ENCODE data around the gene IRGM. TPM values are rescaled to one million over a fixed set of nuclear protein-coding genes. Genes with fewer than 3 reads are reported as not detected.
A peak's percentile ranks its signal among the peaks of the same experiment; 100 is the strongest.
"Not testable (repeated sequence)": the region's sequence is repeated elsewhere in the genome, so short reads cannot be mapped to it uniquely, and the experiment has no call there.

IRGM gene, protein sequence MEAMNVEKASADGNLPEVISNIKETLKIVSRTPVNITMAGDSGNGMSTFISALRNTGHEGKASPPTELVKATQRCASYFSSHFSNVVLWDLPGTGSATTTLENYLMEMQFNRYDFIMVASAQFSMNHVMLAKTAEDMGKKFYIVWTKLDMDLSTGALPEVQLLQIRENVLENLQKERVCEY
- polyA plus RNA-seq (2011; rRNA removed), result 0.05 TPM in 1 of 2 replicates, not detected in the other
- not detected in 2 replicates for polyA plus RNA-seq (2012; cell fraction: cytosol; rRNA removed)
- not detected in 2 replicates for polyA plus RNA-seq (2012; cell fraction: nucleus; rRNA removed)
- polyA plus RNA-seq (2017; fragmentation: RNase III; extraction: RNeasy Plus Mini Kit Qiagen cat#74134 plus additional on column Dnase treatment), result not detected in 3 replicates
- polyA minus RNA-seq (2011; rRNA and poly(A)+ RNA removed), result 0.29 TPM in 1 of 2 replicates, not detected in the other

DNA sequence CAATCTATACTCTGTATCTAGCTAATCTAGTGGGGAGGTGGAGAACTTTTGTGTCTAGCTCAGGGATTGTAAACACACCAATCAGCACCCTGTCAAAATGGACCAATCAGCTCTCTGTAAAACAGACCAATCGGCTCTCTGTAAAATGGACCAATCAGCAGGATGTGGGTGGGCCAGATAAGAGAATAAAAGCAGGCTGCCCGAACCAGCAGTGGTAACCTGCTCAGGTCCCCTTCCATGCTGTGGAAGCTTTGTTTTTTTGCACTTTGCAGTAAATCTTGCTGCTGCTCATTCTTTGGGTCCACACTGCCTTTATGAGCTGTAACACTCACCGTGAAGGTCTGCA lies at the start of gene IRGM:
TSS of gene IRGM (plus strand) at position 214 of the 346 bp plus-strand sequence. CDS start 1,603 bp downstream, outside the sequence.
- WGBS (ENCODE audit: missing lambda C conversion rate), result 29% methylated on average over 3 of the region's 3 CpGs
- H3K4me1 ChIP-seq; FAIRE-seq; H3K9me3 ChIP-seq; ATAC-seq; DNase-seq (ENCODE audit: low read depth in 1 of 2, low spot score in 1 of 2); POLR2A ChIA-PET; H3K27ac ChIP-seq; H3K4me2 ChIP-seq; H3K4me3 ChIP-seq: not testable (repeated sequence)
- CTCF ChIA-PET, result interaction anchor here (1.2 to 2.2 kb wide), 5 partner anchors 15 to 386 kb away, joined by 3 to 8 read pairs (median 8); no protein-coding TSS in a partner anchor

DNA sequence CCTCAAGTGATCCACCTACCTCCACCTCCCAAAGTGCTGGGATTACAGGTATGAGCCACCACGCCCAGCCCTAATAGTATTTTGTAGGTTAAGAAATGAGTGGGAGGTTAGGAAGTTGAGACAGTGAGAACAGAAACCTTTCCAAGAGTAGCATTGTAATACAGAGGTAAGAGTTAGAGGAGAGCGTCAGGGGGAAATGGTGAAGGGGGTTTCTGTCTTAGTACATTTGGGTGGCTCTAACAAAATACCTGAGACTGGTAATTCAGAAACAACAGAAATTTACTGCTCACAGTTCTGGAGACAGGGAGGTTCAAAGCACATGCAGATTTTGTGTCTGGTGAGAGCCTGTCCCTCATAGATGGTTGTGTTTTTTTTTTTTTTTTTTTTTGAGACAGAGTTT lies 48.9 kb upstream of the IRGM start:
- ATAC-seq (no peak), DNase-seq (ENCODE audit: low read depth in 1 of 2, low spot score in 1 of 2) (no peak), FAIRE-seq (no peak)
- H3K4me1 ChIP-seq, result no peaks in the 10 kb centered on the region
- H3K9me3 ChIP-seq, result no peaks in the 10 kb centered on the region
- no peak overlapping the region for H3K27ac ChIP-seq
- no peak overlapping the region for H3K4me3 ChIP-seq
- no peak for TF ChIP-seq CBX8 (IDR thresholded peaks at IDR 0.05)
- TF ChIP-seq HDAC2 (IDR thresholded peaks at IDR 0.05), result no peak
- TF ChIP-seq KDM1A (IDR thresholded peaks at IDR 0.05; ENCODE audit: low read depth), result no peak
- no peak for TF ChIP-seq ZSCAN20 (CRISPR knock-in tag; IDR thresholded peaks at IDR 0.05)
- TF ChIP-seq, protein P1, sequence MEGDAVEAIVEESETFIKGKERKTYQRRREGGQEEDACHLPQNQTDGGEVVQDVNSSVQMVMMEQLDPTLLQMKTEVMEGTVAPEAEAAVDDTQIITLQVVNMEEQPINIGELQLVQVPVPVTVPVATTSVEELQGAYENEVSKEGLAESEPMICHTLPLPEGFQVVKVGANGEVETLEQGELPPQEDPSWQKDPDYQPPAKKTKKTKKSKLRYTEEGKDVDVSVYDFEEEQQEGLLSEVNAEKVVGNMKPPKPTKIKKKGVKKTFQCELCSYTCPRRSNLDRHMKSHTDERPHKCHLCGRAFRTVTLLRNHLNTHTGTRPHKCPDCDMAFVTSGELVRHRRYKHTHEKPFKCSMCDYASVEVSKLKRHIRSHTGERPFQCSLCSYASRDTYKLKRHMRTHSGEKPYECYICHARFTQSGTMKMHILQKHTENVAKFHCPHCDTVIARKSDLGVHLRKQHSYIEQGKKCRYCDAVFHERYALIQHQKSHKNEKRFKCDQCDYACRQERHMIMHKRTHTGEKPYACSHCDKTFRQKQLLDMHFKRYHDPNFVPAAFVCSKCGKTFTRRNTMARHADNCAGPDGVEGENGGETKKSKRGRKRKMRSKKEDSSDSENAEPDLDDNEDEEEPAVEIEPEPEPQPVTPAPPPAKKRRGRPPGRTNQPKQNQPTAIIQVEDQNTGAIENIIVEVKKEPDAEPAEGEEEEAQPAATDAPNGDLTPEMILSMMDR (IDR thresholded peaks at IDR 0.05), result no peak
- TF ChIP-seq FOSL2 (IDR thresholded peaks at IDR 0.05), result no peak
- TF ChIP-seq FOSL2 (CRISPR knock-in tag; IDR thresholded peaks at IDR 0.05), result no peak
- no peak for TF ChIP-seq CEBPB (IDR thresholded peaks at IDR 0.05)
- POLR2A ChIA-PET, result no interaction called here
- CTCF ChIA-PET, result no interaction called here
- WGBS (ENCODE audit: missing lambda C conversion rate), result 74% methylated on average over 2 of the region's 2 CpGs
- H3K4me2 ChIP-seq, result no peak overlapping the region

DNA sequence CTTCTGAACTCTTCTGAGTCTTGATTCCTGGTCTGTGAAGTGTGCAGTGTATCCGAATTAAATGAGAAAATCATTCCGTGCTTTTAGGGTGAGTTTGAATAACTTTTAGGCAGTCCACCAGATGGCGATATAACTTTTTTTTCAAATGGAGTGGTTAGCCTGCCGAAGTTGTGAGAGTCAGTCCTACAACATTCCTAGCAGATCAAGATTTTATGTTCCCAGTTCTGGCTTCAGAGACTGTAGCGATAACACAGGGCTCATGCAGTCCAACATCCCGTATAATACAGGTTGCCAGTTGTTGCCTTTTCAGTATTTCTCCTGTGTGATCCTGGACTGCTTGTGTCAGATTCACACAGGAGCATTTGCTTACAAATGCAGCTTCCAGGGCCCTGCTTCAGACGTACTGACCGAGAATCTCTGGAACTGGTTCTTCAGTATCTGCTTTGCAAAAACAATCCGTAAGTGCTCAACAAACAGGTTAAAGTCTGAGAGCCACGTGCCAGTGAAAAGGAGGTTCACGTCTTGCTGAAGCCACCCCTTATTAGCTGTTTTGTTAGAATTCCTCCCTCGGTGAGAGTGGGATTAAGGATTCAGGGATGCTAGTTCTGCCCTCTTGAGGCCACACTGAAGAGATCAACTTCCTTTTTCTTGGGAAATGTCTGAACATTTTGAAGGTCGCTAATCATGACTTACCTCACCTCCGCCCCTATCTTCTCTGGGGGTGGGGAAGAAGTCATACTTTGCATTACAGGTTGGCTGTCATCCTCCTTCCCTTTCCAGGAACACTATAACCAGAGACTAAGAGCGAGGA lies 45.0 kb upstream of the IRGM start:
- ChIA-PET CTCF (interaction anchor here (0.6 to 2.5 kb wide), 25 partner anchors 9 to 446 kb away, joined by 3 to 33 read pairs (median 4); partner anchors contain the start of genes IRGM and SMIM3), POLR2A (no interaction called here)
- peak; percentile 89 to 97 for ATAC-seq
- H3K27ac ChIP-seq, result peak overlapping the region; percentile 12 to 50; a peak in 2 of 6 replicates
- peak; percentile 59 to 71 for DNase-seq (ENCODE audit: low read depth in 1 of 2, low spot score in 1 of 2)
- FAIRE-seq, result peak; percentile 98
- peak overlapping the region; percentile 54 for H3K4me2 ChIP-seq
- H3K4me3 ChIP-seq, result peak overlapping the region; percentile 29
- H3K4me1 ChIP-seq, result no peaks in the 10 kb centered on the region
- 2% methylated on average over 15 of the region's 15 CpGs for WGBS (ENCODE audit: missing lambda C conversion rate)
- H3K9me3 ChIP-seq, result peaks cover 12% of the 10 kb centered on the region; the same call in 2 of the 3 replicates
- peak; percentile 58 to 63; a peak in 4 of 5 replicates for TF ChIP-seq RAD21 (conservative IDR thresholded peaks at IDR 0.05 in 1 of 2, IDR thresholded peaks at IDR 0.05 in 1 of 2)
- TF ChIP-seq, protein P2, sequence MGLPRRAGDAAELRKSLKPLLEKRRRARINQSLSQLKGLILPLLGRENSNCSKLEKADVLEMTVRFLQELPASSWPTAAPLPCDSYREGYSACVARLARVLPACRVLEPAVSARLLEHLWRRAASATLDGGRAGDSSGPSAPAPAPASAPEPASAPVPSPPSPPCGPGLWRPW (IDR thresholded peaks at IDR 0.05), result no peak
- no peak for TF ChIP-seq FOXS1 (CRISPR knock-in tag; IDR thresholded peaks at IDR 0.05)
- TF ChIP-seq ZSCAN20 (CRISPR knock-in tag; IDR thresholded peaks at IDR 0.05), result no peak
- TF ChIP-seq CHD2 (IDR thresholded peaks at IDR 0.05; ENCODE audit: low read length, partially characterized antibody), result no peak
- TF ChIP-seq, protein P1 (IDR thresholded peaks at IDR 0.05), result peak; percentile 67
- TF ChIP-seq, protein P3, sequence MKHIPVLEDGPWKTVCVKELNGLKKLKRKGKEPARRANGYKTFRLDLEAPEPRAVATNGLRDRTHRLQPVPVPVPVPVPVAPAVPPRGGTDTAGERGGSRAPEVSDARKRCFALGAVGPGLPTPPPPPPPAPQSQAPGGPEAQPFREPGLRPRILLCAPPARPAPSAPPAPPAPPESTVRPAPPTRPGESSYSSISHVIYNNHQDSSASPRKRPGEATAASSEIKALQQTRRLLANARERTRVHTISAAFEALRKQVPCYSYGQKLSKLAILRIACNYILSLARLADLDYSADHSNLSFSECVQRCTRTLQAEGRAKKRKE (CRISPR knock-in tag; IDR thresholded peaks at IDR 0.05; ENCODE audit: low read depth), result no peak
- TF ChIP-seq JUN (IDR thresholded peaks at IDR 0.05), result no peak
- no peak for TF ChIP-seq EHMT2 (IDR thresholded peaks at IDR 0.05; ENCODE audit: low read depth)
- TF ChIP-seq ESRRA (IDR thresholded peaks at IDR 0.05; ENCODE audit: borderline replicate concordance, low read length), result no peak
- TF ChIP-seq, protein P4, sequence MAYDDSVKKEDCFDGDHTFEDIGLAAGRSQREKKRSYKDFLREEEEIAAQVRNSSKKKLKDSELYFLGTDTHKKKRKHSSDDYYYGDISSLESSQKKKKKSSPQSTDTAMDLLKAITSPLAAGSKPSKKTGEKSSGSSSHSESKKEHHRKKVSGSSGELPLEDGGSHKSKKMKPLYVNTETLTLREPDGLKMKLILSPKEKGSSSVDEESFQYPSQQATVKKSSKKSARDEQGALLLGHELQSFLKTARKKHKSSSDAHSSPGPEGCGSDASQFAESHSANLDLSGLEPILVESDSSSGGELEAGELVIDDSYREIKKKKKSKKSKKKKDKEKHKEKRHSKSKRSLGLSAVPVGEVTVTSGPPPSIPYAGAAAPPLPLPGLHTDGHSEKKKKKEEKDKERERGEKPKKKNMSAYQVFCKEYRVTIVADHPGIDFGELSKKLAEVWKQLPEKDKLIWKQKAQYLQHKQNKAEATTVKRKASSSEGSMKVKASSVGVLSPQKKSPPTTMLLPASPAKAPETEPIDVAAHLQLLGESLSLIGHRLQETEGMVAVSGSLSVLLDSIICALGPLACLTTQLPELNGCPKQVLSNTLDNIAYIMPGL (CRISPR knock-in tag; IDR thresholded peaks at IDR 0.05; ENCODE audit: borderline replicate concordance), result no peak
- no peak for TF ChIP-seq SREBF2 (IDR thresholded peaks at IDR 0.05)
- TF ChIP-seq, protein P5, sequence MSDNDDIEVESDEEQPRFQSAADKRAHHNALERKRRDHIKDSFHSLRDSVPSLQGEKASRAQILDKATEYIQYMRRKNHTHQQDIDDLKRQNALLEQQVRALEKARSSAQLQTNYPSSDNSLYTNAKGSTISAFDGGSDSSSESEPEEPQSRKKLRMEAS (IDR thresholded peaks at IDR 0.05), result no peak
- TF ChIP-seq, protein P6, sequence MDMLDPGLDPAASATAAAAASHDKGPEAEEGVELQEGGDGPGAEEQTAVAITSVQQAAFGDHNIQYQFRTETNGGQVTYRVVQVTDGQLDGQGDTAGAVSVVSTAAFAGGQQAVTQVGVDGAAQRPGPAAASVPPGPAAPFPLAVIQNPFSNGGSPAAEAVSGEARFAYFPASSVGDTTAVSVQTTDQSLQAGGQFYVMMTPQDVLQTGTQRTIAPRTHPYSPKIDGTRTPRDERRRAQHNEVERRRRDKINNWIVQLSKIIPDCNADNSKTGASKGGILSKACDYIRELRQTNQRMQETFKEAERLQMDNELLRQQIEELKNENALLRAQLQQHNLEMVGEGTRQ (IDR thresholded peaks at IDR 0.05), result no peak
- peak; percentile 63; the same call in 2 of the 3 replicates for TF ChIP-seq SMC3 (IDR thresholded peaks at IDR 0.05)
- TF ChIP-seq EP300 (IDR thresholded peaks at IDR 0.05), result no peak
- TF ChIP-seq JUNB (IDR thresholded peaks at IDR 0.05), result no peak

All from A549 (cell line).